Muscle of back (tissue), 11 donors: ENCODE data around the gene TPO. TPM values are rescaled to one million over a fixed set of nuclear protein-coding genes. Genes with fewer than 3 reads are reported as not detected.
"Not testable (repeated sequence)": the region's sequence is repeated elsewhere in the genome, so short reads cannot be mapped to it uniquely, and the experiment has no call there.

Experiments used
- DNase-seq, 3 donors: peaks; one replicate each; pipeline versions ENCODE4 v3.0.0 to v3.0.0-alpha.2; 2013
- polyA plus RNA-seq, 10 donors: library from polyadenylated mRNA; unstranded; fragments of 120-200 nt; gene quantifications; one replicate each; pipeline ENCODE4 v1.2.1, GENCODE V29; 2013; ENCODE audit not compliant: insufficient read length in 10 of 10

The TPO gene
- polyA plus RNA-seq, 10 donors = 0.04 to 0.68 (median 0.27) TPM

- DNase-seq = no peak
These were observed 70.3 kb downstream of the TPO start for GRCh38 chr2:1483551-1483950.

GRCh38 chr2:1484131-1484884 is 71.0 kb downstream of the TPO start:
- DNase-seq = no peak

- DNase-seq = no peak
These were observed 73.4 kb downstream of the TPO start for GRCh38 chr2:1486670-1487069.

GRCh38 chr2:1487758-1488157 is 74.5 kb downstream of the TPO start:
- DNase-seq = no peak

GRCh38 chr2:1488181-1488671 is 75.0 kb downstream of the TPO start:
- no peak for DNase-seq

- no peak for DNase-seq
These were observed 75.6 kb downstream of the TPO start for GRCh38 chr2:1488851-1489250.

- no peak for DNase-seq
These were observed 76.2 kb downstream of the TPO start for GRCh38 chr2:1489486-1489885.

GRCh38 chr2:1490381-1490780 is 77.1 kb downstream of the TPO start:
- DNase-seq = not testable (repeated sequence)

- no peak for DNase-seq
These were observed 78.5 kb downstream of the TPO start for GRCh38 chr2:1491751-1492150.

- DNase-seq = not testable (repeated sequence)
These were observed 79.0 kb downstream of the TPO start for GRCh38 chr2:1492231-1492630.

GRCh38 chr2:1492711-1493430 is 79.6 kb downstream of the TPO start:
- DNase-seq = no peak

- DNase-seq = no peak
These were observed 80.3 kb downstream of the TPO start for GRCh38 chr2:1493431-1494126.

- no peak for DNase-seq
These were observed 81.0 kb downstream of the TPO start for GRCh38 chr2:1494257-1494656.

GRCh38 chr2:1494906-1495305 is 81.6 kb downstream of the TPO start:
- DNase-seq = no peak

GRCh38 chr2:1495676-1496358 is 82.6 kb downstream of the TPO start:
- DNase-seq = no peak

GRCh38 chr2:1496359-1496821 is 83.1 kb downstream of the TPO start:
- no peak for DNase-seq

- DNase-seq = no peak
These were observed 83.9 kb downstream of the TPO start for GRCh38 chr2:1497122-1497611.

- no peak for DNase-seq
These were observed 84.9 kb downstream of the TPO start for GRCh38 chr2:1498176-1498575.

GRCh38 chr2:1499033-1499795 is 86.0 kb downstream of the TPO start:
- DNase-seq = no peak

- DNase-seq = no peak
These were observed 88.0 kb downstream of the TPO start for GRCh38 chr2:1501038-1501851.
